ENCODE measurements around the gene HMX2.
"Not testable (repeated sequence)": the region's sequence is repeated elsewhere in the genome, so short reads cannot be mapped to it uniquely, and the experiment has no call there.

The HMX2 gene

DNA sequence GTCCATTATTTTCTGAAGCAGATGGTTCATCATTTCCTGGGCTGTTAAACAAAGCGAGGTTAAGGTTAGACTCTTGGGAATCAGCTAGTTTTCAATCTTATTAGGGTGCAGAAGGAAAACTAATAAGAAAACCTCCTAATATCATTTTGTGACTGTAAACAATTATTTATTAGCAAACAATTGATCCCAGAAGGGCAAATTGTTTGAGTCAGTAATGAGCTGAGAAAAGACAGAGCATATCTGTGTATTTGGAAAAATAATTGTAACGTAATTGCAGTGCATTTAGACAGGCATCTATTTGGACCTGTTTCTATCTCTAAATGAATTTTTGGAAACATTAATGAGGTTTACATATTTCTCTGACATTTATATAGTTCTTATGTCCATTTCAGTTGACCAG, 16.4 kb downstream of the HMX2 start:
- TF ChIP-seq JUND (IDR thresholded peaks at IDR 0.05; ENCODE audit: low read depth): no peak
- in situ Hi-C loops (cut with HindIII; ENCODE audit: low pct_unique_long_range_greater_than_20kb, low sequenced_read_pairs): no loop called here
- no peak for DNase-seq (ENCODE audit: low read depth in 1 of 2, low spot score in 1 of 2)

DNA sequence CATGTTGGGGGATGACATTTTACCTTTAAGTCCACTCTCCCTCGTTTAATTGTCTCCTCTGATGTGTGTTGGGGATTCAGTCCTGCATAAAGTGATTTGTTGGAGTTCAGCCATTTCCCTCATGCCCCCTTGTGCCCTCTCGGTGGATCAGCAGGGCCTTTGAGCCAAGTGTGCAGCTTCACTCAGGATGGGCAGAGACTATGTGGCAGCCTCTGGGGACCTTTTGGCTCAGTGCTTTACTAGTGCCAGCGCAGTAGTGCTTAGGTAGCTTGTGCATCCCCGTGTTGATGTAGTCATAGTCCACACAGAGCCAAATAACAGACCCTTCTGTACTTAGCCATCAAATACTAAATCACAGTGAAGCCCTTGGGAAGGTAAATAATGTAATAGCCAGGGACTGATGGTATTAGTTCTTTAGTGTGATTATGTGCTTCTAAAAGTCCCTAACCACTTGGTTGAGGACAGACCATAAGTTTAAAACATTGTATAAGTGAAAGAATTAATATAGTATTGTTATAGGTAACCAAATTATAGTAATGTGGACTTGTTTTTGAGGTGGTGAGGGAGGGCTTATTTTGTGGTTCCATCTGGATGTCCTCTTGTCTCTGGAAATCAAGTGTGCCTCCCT, 17.6 kb downstream of the HMX2 start:
- in situ Hi-C loops (cut with HindIII; ENCODE audit: low pct_unique_long_range_greater_than_20kb, low sequenced_read_pairs): no loop called here
- no peak for DNase-seq (ENCODE audit: low read depth in 1 of 2, low spot score in 1 of 2)
- no peak for TF ChIP-seq JUND (IDR thresholded peaks at IDR 0.05; ENCODE audit: low read depth)

DNA sequence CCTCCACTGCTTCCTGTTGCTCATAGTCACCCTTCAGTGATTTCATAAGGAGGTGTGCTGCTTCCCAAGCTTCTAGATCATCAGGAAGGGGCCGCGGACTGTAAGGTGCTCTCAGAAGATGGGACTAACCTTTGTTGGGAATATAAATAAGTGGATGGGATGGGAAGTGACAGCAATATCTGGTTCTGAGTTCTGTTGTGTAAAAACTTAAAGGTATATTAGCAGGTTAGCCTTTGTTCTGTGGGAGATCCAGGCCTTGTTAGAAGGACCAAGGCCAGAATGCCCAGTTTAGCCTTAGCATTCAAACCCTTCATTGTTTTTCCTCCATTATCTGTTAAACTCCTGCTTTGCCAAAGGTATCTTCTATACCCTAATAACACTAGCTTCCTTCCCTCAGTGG, 18.7 kb downstream of the HMX2 start:
- in situ Hi-C loops (cut with HindIII; ENCODE audit: low pct_unique_long_range_greater_than_20kb, low sequenced_read_pairs): no loop called here
- TF ChIP-seq JUND (IDR thresholded peaks at IDR 0.05; ENCODE audit: low read depth): no peak
- DNase-seq (ENCODE audit: low read depth in 1 of 2, low spot score in 1 of 2): no peak

DNA sequence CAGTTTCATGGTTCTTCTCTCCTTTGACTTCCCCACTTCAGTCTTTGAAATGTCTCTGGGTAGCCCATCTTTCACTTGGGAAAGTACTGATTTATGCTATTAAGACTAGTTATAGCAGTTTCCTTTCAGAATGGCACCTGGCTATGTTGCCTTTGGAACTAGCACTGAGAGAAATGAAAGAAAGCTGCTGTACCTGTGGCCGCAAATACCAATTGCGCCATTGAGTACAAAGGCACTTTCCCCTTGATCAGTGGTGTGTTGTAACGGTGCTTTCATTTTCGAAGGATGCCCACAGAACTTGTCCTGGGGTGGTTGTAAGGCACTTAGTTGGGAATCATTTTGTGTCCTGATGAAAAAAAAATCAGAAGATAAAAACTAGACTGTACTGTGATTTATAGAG, 23.0 kb downstream of the HMX2 start:
- TF ChIP-seq JUND (IDR thresholded peaks at IDR 0.05; ENCODE audit: low read depth): no peak
- DNase-seq (ENCODE audit: low read depth in 1 of 2, low spot score in 1 of 2): no peak
- in situ Hi-C loops (cut with HindIII; ENCODE audit: low pct_unique_long_range_greater_than_20kb, low sequenced_read_pairs): no loop called here

DNA sequence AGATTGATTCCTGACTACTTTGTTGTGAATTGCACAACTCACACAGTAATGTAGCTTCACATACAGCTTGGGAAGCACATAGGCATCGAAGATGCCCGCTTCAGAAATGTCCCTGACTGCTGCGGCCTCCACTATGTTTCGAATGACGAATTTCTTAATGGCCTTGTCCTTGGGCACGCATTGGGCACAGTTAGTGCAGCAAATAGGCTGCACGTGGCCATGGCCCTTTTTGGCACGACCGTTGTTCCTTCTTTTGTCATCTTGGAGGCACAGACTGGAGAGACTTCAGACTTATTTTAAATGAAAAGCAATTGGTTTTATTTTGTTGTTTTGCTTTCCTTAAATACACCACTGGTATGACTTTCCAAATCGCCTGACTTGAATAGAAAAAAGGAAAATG, 23.7 kb downstream of the HMX2 start:
- DNase-seq (ENCODE audit: low read depth in 1 of 2, low spot score in 1 of 2); in situ Hi-C loops (cut with HindIII; ENCODE audit: low pct_unique_long_range_greater_than_20kb, low sequenced_read_pairs): not testable (repeated sequence)

DNA sequence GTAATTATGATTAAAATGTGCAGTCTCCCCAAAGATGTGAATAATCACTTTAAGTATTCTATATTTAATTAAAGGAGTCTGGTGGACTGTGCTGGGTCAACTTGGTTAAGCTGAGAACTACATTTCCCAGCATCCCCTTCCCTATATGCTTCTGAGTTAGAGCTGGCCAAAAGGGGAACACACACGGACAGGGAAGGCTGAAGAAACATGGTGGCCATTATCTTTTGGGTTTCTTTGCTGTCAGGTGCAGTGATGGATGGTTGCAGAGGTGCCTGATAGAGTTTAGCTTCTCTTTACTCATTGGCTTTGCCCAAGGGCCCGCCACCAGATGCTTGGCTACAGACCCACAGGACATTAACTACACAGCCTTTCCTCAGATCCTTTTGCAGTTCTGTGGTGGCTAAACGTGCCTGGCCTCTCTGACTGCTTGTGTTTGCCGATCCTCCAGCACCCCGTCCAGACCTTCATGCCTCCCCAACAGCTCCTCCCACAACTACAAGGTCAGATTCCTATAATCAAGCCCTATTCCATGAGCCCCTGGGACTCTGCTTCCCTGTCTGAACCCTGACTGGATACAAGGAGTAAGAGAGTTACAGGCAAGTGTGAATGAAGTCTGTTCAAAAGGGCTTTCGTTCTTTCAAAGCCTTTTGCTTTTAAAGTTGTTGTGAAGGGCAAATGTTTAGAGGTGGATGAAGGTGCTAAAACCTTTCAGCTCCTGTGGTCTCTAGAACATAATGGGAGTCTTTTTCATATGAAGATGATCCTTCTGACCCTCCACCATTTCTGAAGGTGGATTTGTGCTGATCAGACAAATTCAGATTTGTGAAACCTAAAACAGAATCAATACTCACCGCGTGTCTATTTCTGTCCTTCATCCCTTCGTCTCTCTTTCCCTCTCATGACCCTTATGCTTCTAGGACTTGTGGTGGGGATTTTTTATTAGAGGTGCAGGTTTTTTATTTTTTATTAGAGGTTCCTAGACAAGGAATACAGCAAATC, 27.8 kb downstream of the HMX2 start:
- in situ Hi-C loops (cut with HindIII; ENCODE audit: low pct_unique_long_range_greater_than_20kb, low sequenced_read_pairs): no loop called here
- DNase-seq (ENCODE audit: low read depth in 1 of 2, low spot score in 1 of 2): no peak
- TF ChIP-seq JUND (IDR thresholded peaks at IDR 0.05; ENCODE audit: low read depth): no peak

DNA sequence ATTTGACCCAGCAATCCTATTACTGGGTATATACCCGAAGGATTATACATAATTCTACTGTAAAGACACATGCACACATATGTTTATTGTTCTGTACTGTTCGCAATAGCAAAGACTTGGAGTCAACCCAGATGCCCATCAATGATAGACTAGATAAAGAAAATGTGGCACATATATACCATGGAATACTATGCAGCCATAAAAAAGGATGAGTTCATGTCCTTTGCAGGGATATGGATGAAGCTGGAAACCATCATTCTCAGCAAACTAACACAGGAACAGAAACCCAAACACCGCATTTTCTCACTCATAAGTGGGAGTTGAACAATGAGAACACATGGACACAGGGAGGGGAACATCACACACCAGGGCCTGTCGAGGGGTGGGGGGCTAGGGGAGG, 30.5 kb downstream of the HMX2 start:
- DNase-seq (ENCODE audit: low read depth in 1 of 2, low spot score in 1 of 2); in situ Hi-C loops (cut with HindIII; ENCODE audit: low pct_unique_long_range_greater_than_20kb, low sequenced_read_pairs): not testable (repeated sequence)

DNA sequence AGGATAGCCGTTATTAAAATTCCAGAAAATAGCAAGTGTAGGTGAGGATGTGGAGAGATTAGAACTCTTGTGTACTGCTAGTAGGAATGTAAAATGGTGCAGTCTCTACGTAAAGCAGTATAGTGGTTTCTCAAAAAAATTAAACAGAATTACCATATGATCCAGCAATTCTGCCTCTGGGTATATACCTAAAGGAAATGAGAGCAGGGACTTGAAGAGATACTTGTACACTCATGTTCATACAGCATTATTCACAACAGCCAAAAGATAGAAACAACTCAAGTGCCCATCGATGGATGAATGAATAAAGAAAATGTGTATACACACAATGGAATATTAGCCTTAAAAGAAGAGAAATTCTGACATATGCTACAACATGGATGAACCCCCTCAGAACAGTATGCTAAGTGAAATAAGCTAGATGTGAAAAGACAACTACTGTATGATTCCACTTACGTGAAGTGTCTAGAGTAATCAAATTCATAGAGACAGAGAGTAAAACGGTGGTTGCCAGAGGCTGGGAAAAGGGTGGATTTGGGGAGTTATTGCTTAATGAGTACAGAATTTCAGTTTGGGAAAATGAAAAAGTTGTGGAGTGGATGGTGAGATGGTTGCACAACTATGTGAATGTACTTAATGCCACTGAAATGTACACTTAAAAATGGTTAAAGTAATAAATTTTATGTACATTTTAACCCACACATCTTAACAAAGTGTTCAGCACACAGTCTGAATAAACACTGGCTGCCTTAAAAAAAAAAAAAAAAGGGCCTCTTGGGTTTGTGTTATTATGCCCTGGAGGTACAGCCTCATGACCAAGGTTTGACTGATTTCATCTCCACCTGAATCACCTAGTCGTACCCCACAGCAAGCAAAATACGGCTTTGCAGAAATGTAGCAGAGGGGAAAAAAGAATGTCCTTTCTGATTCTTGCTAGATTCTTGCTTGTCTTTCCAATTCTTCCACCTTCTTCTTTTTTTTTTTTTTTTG, 32.5 kb downstream of the HMX2 start:
- in situ Hi-C loops (cut with HindIII; ENCODE audit: low pct_unique_long_range_greater_than_20kb, low sequenced_read_pairs): no loop called here
- peak in 1 of 2 experiments; percentile 24 for DNase-seq (ENCODE audit: low read depth in 1 of 2, low spot score in 1 of 2)
- no peak for TF ChIP-seq JUND (IDR thresholded peaks at IDR 0.05; ENCODE audit: low read depth)

DNA sequence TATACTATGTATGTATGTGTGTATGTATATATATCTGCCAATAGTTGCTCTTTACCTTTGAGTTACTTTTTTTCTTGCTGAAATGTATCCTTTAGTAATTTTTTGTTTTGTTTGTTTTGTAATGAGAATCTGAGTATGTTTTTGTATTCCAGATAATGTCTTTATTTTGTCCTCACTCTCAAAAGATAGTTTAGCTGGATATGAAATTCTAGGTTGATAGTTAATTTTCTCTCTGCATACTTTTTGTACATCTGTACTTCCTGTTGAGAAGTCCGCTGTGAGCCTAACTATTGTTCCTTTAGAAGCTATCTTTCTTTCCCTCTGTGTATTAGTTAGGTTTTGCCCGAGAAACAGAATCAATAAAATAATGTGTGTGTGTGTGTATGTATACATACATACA, 35.8 kb downstream of the HMX2 start:
- no peak for TF ChIP-seq JUND (IDR thresholded peaks at IDR 0.05; ENCODE audit: low read depth)
- in situ Hi-C loops (cut with HindIII; ENCODE audit: low pct_unique_long_range_greater_than_20kb, low sequenced_read_pairs): no loop called here
- DNase-seq (ENCODE audit: low read depth in 1 of 2, low spot score in 1 of 2): no peak

DNA sequence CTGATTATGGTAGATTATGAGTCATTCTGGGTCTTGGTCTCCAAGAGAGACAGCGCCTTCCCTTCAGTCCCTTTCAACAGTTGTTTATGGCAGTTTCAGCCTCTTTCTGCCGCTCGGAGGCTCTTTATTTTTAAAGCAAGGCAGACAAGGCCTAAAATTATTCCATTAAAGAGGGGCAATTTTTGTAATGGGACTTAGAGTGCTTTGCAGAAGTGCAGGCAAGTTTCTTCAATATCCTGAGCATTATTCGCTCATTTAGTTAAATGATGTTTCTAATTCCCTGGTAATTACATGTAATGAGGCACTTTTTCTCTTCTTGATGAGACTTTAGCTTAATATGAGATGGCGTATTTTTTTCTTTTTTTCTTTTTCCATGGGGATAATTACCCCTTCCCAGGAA, 39.8 kb downstream of the HMX2 start:
- no peak for DNase-seq (ENCODE audit: low read depth in 1 of 2, low spot score in 1 of 2)
- no peak for TF ChIP-seq JUND (IDR thresholded peaks at IDR 0.05; ENCODE audit: low read depth)
- in situ Hi-C loops (cut with HindIII; ENCODE audit: low pct_unique_long_range_greater_than_20kb, low sequenced_read_pairs): no loop called here

DNA sequence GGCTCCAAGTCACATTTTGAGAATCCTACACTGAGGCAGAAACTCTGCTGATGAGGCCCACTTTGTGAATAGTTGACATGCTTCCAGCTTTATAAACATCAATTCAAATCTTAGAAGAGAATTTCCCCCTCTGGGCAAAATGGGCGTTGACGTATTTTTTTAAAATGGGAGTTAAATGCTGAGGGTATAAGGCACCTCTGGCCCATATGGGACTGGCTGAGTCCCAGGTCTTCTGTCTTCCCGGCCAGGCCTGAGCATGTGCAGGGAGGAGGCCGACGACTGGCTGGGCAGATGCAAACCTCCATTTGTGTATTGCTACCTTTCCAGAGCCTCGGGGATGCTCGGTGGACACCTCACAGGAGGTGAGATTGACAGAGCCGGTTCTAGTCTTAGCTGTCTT, 44.0 kb downstream of the HMX2 start:
- no peak for DNase-seq (ENCODE audit: low read depth in 1 of 2, low spot score in 1 of 2)
- TF ChIP-seq JUND (IDR thresholded peaks at IDR 0.05; ENCODE audit: low read depth): no peak
- in situ Hi-C loops (cut with HindIII; ENCODE audit: low pct_unique_long_range_greater_than_20kb, low sequenced_read_pairs): no loop called here

DNA sequence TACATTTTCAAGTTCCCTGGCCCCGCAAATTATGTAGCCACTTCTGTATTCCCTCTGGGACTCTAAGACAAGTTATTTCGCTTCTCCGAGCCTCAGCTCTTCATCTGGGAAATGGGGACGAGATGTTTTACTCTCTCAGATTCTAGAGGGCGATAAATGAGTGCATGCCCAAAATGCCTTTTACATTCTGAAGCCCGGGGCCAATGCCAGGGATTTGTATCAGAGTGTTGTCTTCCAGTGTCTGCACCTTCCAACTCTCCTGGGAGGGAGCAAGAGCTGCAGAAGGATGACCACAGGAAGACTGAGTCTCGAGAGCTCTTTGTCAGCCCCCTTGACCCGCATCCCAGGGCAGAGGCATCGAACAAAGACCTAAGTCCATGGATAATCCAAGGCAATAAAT, 46.1 kb downstream of the HMX2 start:
- in situ Hi-C loops (cut with HindIII; ENCODE audit: low pct_unique_long_range_greater_than_20kb, low sequenced_read_pairs): no loop called here
- no peak for TF ChIP-seq JUND (IDR thresholded peaks at IDR 0.05; ENCODE audit: low read depth)
- no peak for DNase-seq (ENCODE audit: low read depth in 1 of 2, low spot score in 1 of 2)
